SU-DHL-6 (cell line): ENCODE data around the gene SORL1-AS1.

Source experiments
- H2AFZ ChIP-seq: fragments of 200-600 bp; sonication (generic); 2 replicates; pipeline ENCODE4 v1.6.1; 2014; ENCODE audit warnings: low read depth, mild to moderate bottlenecking, moderate library complexity, mixed read lengths, antibody characterized with exemption, low read length; ENCODE audit not compliant: severe bottlenecking
- H3F3A ChIP-seq: fragments of 200-600 bp; shearing (Covaris generic); 2 replicates; pipeline ENCODE4 v1.6.0; 2016; ENCODE audit warnings: antibody characterized with exemption, mild to moderate bottlenecking; ENCODE audit not compliant: insufficient read depth
- H3K27ac ChIP-seq: fragments of 200-600 bp; sonication (generic); 2 replicates; pipeline ENCODE4 v1.5.1; 2016; ENCODE audit warnings: low read depth, mild to moderate bottlenecking, low read length, moderate library complexity, mixed read lengths
- H3K27me3 ChIP-seq: fragments of 200-600 bp; sonication (generic), shearing (Covaris generic); 2 replicates; pipeline ENCODE4 v1.6.0; 2014; ENCODE audit warnings: mild to moderate bottlenecking, low read length
- H3K36me3 ChIP-seq: fragments of 200-600 bp; sonication (generic); 2 replicates; pipeline ENCODE4 v1.6.1; 2014; ENCODE audit warnings: mild to moderate bottlenecking, low read length, mixed read lengths
- H3K4me2 ChIP-seq: fragments of 300-600, 200-600 bp; shearing (Covaris generic), sonication (generic); 2 replicates; pipeline ENCODE4 v1.6.0; 2014; ENCODE audit warnings: low read length, low read depth, mild to moderate bottlenecking; ENCODE audit not compliant: poor library complexity, severe bottlenecking
- H3K4me3 ChIP-seq: fragments of 200-600 bp; sonication (generic); 2 replicates; pipeline ENCODE4 v1.5.1; 2014; ENCODE audit warnings: antibody characterized with exemption, low read length, mild to moderate bottlenecking, mixed read lengths; ENCODE audit not compliant: insufficient read depth, poor library complexity, severe bottlenecking
- H3K79me2 ChIP-seq: fragments of 200-600 bp; sonication (generic); 2 replicates; pipeline ENCODE4 v1.6.1; 2014; ENCODE audit warnings: mild to moderate bottlenecking, low read length, moderate library complexity; ENCODE audit not compliant: insufficient read depth
- H3K9ac ChIP-seq: fragments of 200-600 bp; sonication (generic); 2 replicates; pipeline ENCODE4 v1.7.0; 2014; ENCODE audit warnings: mild to moderate bottlenecking, low read length
- H3K9me2 ChIP-seq: fragments of 200-600 bp; sonication (generic); replicated peaks from 2 replicates; pipeline ENCODE4 v1.6.1; 2014; ENCODE audit warnings: low read length; ENCODE audit not compliant: insufficient read depth
- H3K9me3 ChIP-seq: fragments of 200-600 bp; sonication (generic); 2 replicates; pipeline ENCODE4 v1.6.1; 2014; ENCODE audit warnings: low read length, mixed read lengths; ENCODE audit not compliant: insufficient read depth
- H4K20me1 ChIP-seq: fragments of 200-600 bp; sonication (generic); 2 replicates; pipeline ENCODE4 v1.6.1; 2014; ENCODE audit warnings: low read depth, mild to moderate bottlenecking, antibody characterized with exemption, low read length, moderate library complexity, mixed read lengths
- EZH2phosphoT487 ChIP-seq: fragments of 200-600 bp; sonication (generic), shearing (Covaris generic); conservative IDR thresholded peaks from 2 replicates; pipeline ENCODE4 v1.6.1; 2018; ENCODE audit warnings: mild to moderate bottlenecking, antibody characterized with exemption, low read length, moderate library complexity, mixed read lengths
- TF ChIP-seq, protein P1 (sequence below): fragments of 200-600 bp; sonication (generic); IDR thresholded peaks from one replicate; pipeline ENCODE4 v1.5.1; 2017; ENCODE audit warnings: antibody characterized with exemption, mild to moderate bottlenecking, low read length, moderate library complexity; ENCODE audit not compliant: insufficient read depth, poor library complexity, severe bottlenecking

The SORL1-AS1 gene

DNA sequence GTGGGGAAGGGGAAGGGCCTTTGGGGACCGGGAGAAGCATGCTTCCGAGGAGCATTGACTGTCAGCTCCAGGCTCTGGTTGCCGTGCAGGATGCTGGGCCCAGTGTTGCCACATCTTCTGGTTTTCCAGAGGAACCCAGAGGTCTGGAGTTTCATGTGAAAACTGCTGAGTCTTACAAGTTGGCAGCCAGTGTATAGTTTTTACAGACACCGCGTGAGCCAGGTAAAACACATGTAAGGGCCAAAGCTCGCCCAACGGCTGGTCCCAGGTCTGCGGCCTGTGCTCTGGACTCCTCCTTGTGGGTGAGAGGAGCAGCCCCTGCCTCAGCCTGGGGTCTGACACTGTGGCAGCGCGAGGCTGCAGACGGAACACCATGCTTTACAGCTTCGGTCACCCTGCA lies 18.4 kb upstream of the SORL1-AS1 start:
- Histone ChIP-seq H3F3A (peaks cover 34% of the 10 kb centered on the region), H3K9me2 (no peaks in the 10 kb centered on the region), H3K4me3 (no peak overlapping the region), H3K36me3 (peaks cover 49% of the 10 kb centered on the region), H4K20me1 (peaks cover 34% of the 10 kb centered on the region), H2AFZ (no peak overlapping the region), H3K9ac (no peak overlapping the region), H3K4me2 (no peak overlapping the region), H3K27ac (no peak overlapping the region), H3K9me3 (no peaks in the 10 kb centered on the region), H3K79me2 (peaks cover 100% of the 10 kb centered on the region), H3K27me3 (no peaks in the 10 kb centered on the region)
- TF ChIP-seq, protein P1, sequence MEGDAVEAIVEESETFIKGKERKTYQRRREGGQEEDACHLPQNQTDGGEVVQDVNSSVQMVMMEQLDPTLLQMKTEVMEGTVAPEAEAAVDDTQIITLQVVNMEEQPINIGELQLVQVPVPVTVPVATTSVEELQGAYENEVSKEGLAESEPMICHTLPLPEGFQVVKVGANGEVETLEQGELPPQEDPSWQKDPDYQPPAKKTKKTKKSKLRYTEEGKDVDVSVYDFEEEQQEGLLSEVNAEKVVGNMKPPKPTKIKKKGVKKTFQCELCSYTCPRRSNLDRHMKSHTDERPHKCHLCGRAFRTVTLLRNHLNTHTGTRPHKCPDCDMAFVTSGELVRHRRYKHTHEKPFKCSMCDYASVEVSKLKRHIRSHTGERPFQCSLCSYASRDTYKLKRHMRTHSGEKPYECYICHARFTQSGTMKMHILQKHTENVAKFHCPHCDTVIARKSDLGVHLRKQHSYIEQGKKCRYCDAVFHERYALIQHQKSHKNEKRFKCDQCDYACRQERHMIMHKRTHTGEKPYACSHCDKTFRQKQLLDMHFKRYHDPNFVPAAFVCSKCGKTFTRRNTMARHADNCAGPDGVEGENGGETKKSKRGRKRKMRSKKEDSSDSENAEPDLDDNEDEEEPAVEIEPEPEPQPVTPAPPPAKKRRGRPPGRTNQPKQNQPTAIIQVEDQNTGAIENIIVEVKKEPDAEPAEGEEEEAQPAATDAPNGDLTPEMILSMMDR = no peak
- TF ChIP-seq EZH2phosphoT487 = no peak

DNA sequence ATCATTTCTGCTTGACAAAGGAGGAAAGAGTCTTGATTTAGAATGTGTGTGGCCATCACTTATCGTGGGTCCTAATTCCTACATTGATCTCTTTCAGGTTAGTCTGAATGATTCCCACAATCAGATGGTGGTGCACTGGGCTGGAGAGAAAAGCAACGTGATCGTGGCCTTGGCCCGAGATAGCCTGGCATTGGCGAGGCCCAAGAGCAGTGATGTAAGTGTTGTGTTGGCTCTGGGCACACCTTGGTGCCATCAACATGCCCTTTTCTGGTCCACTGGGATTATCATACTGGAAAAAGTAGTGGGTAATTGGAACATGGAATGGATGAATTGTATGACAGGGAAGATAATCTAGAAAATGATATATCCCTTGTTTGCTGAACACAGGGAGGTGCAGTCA lies 17.1 kb upstream of the SORL1-AS1 start:
- Histone ChIP-seq H2AFZ (no peak overlapping the region), H3K36me3 (peaks cover 39% of the 10 kb centered on the region), H4K20me1 (peaks cover 26% of the 10 kb centered on the region), H3K4me3 (no peak overlapping the region), H3K9ac (no peak overlapping the region), H3K27me3 (no peaks in the 10 kb centered on the region), H3K9me2 (no peaks in the 10 kb centered on the region), H3K27ac (peak overlapping the region; percentile 4; the same call in 1 of the 2 replicates), H3F3A (peaks cover 36% of the 10 kb centered on the region), H3K79me2 (peaks cover 100% of the 10 kb centered on the region), H3K9me3 (no peaks in the 10 kb centered on the region), H3K4me2 (no peak overlapping the region)
- TF ChIP-seq, protein P1 = no peak
- TF ChIP-seq EZH2phosphoT487 = no peak

DNA sequence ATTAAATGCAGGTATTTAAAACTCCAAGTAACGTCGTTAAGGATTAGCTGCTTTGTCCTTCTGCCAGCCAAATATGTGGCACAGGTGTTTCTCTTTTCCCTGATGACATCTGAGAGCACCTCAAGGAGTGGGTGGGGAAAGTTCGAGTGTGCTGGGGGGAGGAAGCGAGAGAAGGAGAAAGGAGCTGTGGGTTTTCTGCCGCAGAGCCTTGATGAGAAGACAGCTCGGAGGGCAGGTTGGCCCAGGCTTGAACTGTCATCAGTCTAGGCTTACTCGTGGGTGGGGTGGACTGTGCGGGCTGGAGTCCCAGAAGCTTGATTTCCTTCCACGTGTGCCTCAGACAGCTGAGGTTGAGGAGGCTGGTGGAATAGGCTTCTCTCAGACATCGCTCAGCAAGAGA lies 15.2 kb upstream of the SORL1-AS1 start:
- Histone ChIP-seq H2AFZ (no peak overlapping the region), H3K27ac (peak overlapping the region; percentile 98), H3K9me3 (no peaks in the 10 kb centered on the region), H4K20me1 (peaks cover 14% of the 10 kb centered on the region), H3K4me3 (peak overlapping the region; percentile 32), H3K9me2 (no peaks in the 10 kb centered on the region), H3K9ac (peak overlapping the region; percentile 42), H3F3A (peaks cover 50% of the 10 kb centered on the region), H3K79me2 (peaks cover 100% of the 10 kb centered on the region), H3K27me3 (no peaks in the 10 kb centered on the region), H3K36me3 (peaks cover 23% of the 10 kb centered on the region), H3K4me2 (peak overlapping the region; percentile 96)
- TF ChIP-seq EZH2phosphoT487 = no peak

DNA sequence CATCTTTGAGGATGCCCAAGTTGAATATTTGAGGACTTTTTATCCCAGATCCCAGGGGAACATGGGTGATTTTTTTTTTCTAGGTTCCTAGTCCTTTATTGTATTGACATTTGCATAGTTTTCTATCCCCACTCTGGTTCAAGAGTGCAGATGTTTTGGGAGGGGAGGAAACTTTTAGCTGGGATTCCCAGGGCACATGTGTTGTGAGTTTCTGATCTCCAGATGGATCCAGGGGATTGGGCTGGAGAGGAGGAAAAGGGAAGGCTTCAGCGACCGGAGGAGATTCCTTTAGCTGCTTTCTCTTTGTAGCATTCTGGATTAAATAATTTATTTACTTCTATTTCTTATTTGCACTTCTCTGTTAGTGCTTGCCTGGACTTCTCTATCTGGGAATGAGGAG lies 14.7 kb upstream of the SORL1-AS1 start:
- H3F3A ChIP-seq = peaks cover 55% of the 10 kb centered on the region
- peaks cover 13% of the 10 kb centered on the region for H4K20me1 ChIP-seq
- peak overlapping the region; percentile 96 for H3K4me2 ChIP-seq
- peaks cover 100% of the 10 kb centered on the region for H3K79me2 ChIP-seq
- no peaks in the 10 kb centered on the region for H3K9me2 ChIP-seq
- H2AFZ ChIP-seq = no peak overlapping the region
- peak overlapping the region; percentile 32 for H3K4me3 ChIP-seq
- no peaks in the 10 kb centered on the region for H3K27me3 ChIP-seq
- H3K36me3 ChIP-seq = peaks cover 22% of the 10 kb centered on the region
- TF ChIP-seq, protein P1 = no peak
- TF ChIP-seq EZH2phosphoT487 = no peak
- no peaks in the 10 kb centered on the region for H3K9me3 ChIP-seq
- peak overlapping the region; percentile 98 for H3K27ac ChIP-seq
- H3K9ac ChIP-seq = peak overlapping the region; percentile 42
